IPS DF 4.7 (cell line): Measurements from ENCODE around the gene HOXA11.

Source experiments
- DNase-seq: peaks from one replicate; pipeline ENCODE4 v3.0.0-alpha.2; 2013; ENCODE audit warnings: low spot score; ENCODE audit errors: extremely low read depth

The HOXA11 gene

GRCh38 chr7:27185013-27185853 lies at the start of gene HOXA11:
TSS of gene HOXA11 (minus strand) at chr7:27185232. CDS start at chr7:27185144, 88 bp downstream.
- DNase-seq = no peak

- DNase-seq = no peak
Measured at GRCh38 chr7:27229448-27229847, 44.4 kb upstream of the HOXA11 start.

GRCh38 chr7:27224983-27225934 lies 40.2 kb upstream of the HOXA11 start:
- DNase-seq = no peak

- DNase-seq = no peak
Measured at GRCh38 chr7:27223941-27224575, 39.0 kb upstream of the HOXA11 start.

GRCh38 chr7:27221201-27221797 lies 36.3 kb upstream of the HOXA11 start:
- no peak for DNase-seq

- no peak for DNase-seq
Measured at GRCh38 chr7:27220440-27220955, 35.5 kb upstream of the HOXA11 start.

GRCh38 chr7:27219821-27220220 lies 34.8 kb upstream of the HOXA11 start:
- no peak for DNase-seq

GRCh38 chr7:27217951-27218350 lies 32.9 kb upstream of the HOXA11 start:
- no peak for DNase-seq

GRCh38 chr7:27215356-27215755 lies 30.3 kb upstream of the HOXA11 start:
- no peak for DNase-seq

GRCh38 chr7:27214239-27214950 lies 29.4 kb upstream of the HOXA11 start:
- DNase-seq = no peak

GRCh38 chr7:27213433-27214238 lies 28.6 kb upstream of the HOXA11 start:
- no peak for DNase-seq

GRCh38 chr7:27212497-27213432 lies 27.7 kb upstream of the HOXA11 start:
- DNase-seq = no peak

GRCh38 chr7:27211764-27212204 lies 26.8 kb upstream of the HOXA11 start:
- DNase-seq = no peak

- no peak for DNase-seq
Measured at GRCh38 chr7:27211084-27211446, 26.0 kb upstream of the HOXA11 start.

- no peak for DNase-seq
Measured at GRCh38 chr7:27210441-27211083, 25.5 kb upstream of the HOXA11 start.

- DNase-seq = no peak
Measured at GRCh38 chr7:27209933-27210440, 25.0 kb upstream of the HOXA11 start.

GRCh38 chr7:27208998-27209397 lies 24.0 kb upstream of the HOXA11 start:
- DNase-seq = no peak
